GM19351 (cell line): ENCODE results near the gene ZBTB33.
A peak's percentile ranks its signal among the peaks of the same experiment; 100 is the strongest.

ENCODE experiments used
- ATAC-seq: cut with Tn5 transposase; IDR thresholded peaks from one replicate; pipeline ENCODE4 v1.9.1; 2021; ENCODE audit warnings: mild to moderate bottlenecking, moderate library complexity; ENCODE audit not compliant: unreplicated experiment

Gene ZBTB33

GRCh38 chrX:120250522-120251271 lies at the start of gene ZBTB33:
Gene ZBTB33 (plus strand): TSS chrX:120250812. CDS start chrX:120253416, 2,604 bp downstream.
- ATAC-seq: peak; percentile 92

GRCh38 chrX:120200851-120201250 lies 49.8 kb upstream of the ZBTB33 start:
- no peak for ATAC-seq

- no peak for ATAC-seq
Measured at GRCh38 chrX:120205816-120206753, 44.5 kb upstream of the ZBTB33 start.

- no peak for ATAC-seq
Measured at GRCh38 chrX:120207009-120207605, 43.5 kb upstream of the ZBTB33 start.

- peak; percentile 84 for ATAC-seq
Measured at GRCh38 chrX:120213438-120214265, 37.0 kb upstream of the ZBTB33 start.

- ATAC-seq: no peak
Measured at GRCh38 chrX:120223374-120223773, 27.2 kb upstream of the ZBTB33 start.

GRCh38 chrX:120224388-120224787 lies 26.2 kb upstream of the ZBTB33 start:
- no peak for ATAC-seq

- no peak for ATAC-seq
Measured at GRCh38 chrX:120228187-120228908, 22.3 kb upstream of the ZBTB33 start.

- no peak for ATAC-seq
Measured at GRCh38 chrX:120235284-120235683, 15.3 kb upstream of the ZBTB33 start.

GRCh38 chrX:120236687-120237479 lies 13.7 kb upstream of the ZBTB33 start:
- no peak for ATAC-seq

GRCh38 chrX:120238933-120239332 lies 11.7 kb upstream of the ZBTB33 start:
- no peak for ATAC-seq

- ATAC-seq: no peak
Measured at GRCh38 chrX:120242813-120243212, 7.8 kb upstream of the ZBTB33 start.

GRCh38 chrX:120244395-120244734 lies 6.2 kb upstream of the ZBTB33 start:
- ATAC-seq: no peak

GRCh38 chrX:120244735-120245498 lies 5.7 kb upstream of the ZBTB33 start:
- ATAC-seq: peak; percentile 80

GRCh38 chrX:120251471-120252011 lies 929 bp downstream of the ZBTB33 start:
- no peak for ATAC-seq

GRCh38 chrX:120253784-120254183 lies 3.2 kb downstream of the ZBTB33 start:
- ATAC-seq: no peak

GRCh38 chrX:120260369-120260768 lies 9.8 kb downstream of the ZBTB33 start:
- no peak for ATAC-seq
